OCI-LY1 (cell line): ENCODE data around the gene NUP98.

Experiments used
- CTCF ChIP-seq: fragments of 200-600 bp; sonication (generic), shearing (Covaris generic); IDR thresholded peaks from 2 replicates; pipeline ENCODE4 v1.5.1; 2017; ENCODE audit warnings: mild to moderate bottlenecking, antibody characterized with exemption, low read length, moderate library complexity, mixed read lengths
- EZH2 ChIP-seq: fragments of 200-600 bp; sonication (generic), shearing (Covaris generic); IDR thresholded peaks from 2 replicates; pipeline ENCODE4 v1.8.0; 2017; ENCODE audit warnings: borderline replicate concordance, mixed run types, mild to moderate bottlenecking, antibody characterized with exemption, low read length, moderate library complexity, mixed read lengths

- no peak for TF ChIP-seq EZH2
- TF ChIP-seq CTCF: no peak
Measured at GRCh38 chr11:3843326-3843725, 46.0 kb upstream of the NUP98 start.
